Right atrium auricular region (tissue), 2 donors: ENCODE measurements around the gene MOXD1. TPM values are rescaled to one million over a fixed set of nuclear protein-coding genes. Genes with fewer than 3 reads are reported as not detected.

Experiments
- DNase-seq: peaks from one replicate; pipeline ENCODE4 v3.0.0-alpha.2; 2019; ENCODE audit warnings: low spot score
- H3K27ac ChIP-seq, 2 donors: fragments of 200-600 bp; sonication (generic); 1 replicate in 1 of 2; 2 replicates in 1 of 2; pipeline ENCODE4 v1.5.1; 2016 to 2019
- H3K27me3 ChIP-seq, 2 donors: fragments of 200-600 bp; sonication (generic); one replicate each; pipeline versions ENCODE4 v1.5.1 to v1.6.0; 2017 to 2019
- H3K36me3 ChIP-seq: fragments of 200-600 bp; sonication (generic); one replicate; pipeline ENCODE4 v1.5.1; 2016
- H3K4me1 ChIP-seq, 2 donors: fragments of 200-600 bp; sonication (generic); one replicate each; pipeline versions ENCODE4 v1.5.1 to v1.6.0; 2017 to 2019
- H3K4me3 ChIP-seq, 2 donors: fragments of 200-600 bp; sonication (generic); 1 replicate in 1 of 2; 2 replicates in 1 of 2; pipeline ENCODE4 v1.5.1; 2017 to 2019; ENCODE audit warnings: mild to moderate bottlenecking in 1 of 2, moderate library complexity in 1 of 2
- H3K9me3 ChIP-seq, 2 donors: fragments of 200-600 bp; sonication (generic); one replicate each; pipeline ENCODE4 v1.5.1; 2019
- total RNA-seq, 2 donors: library from RNA; depleted of rRNA; stranded (reverse); fragments of >200 nt; gene quantifications; one replicate each; pipeline ENCODE4 v1.1.0, GENCODE V29; 2016
- TF ChIP-seq, protein P1 (sequence below), 2 donors: fragments of 200-600 bp; sonication (generic); IDR thresholded peaks; one replicate each; pipeline ENCODE4 v1.5.1; 2019; ENCODE audit warnings: antibody characterized with exemption in 2 of 2

Gene MOXD1
- total RNA-seq, 2 donors from 2014 or later = 2.5 to 9.3 TPM

- TF ChIP-seq, protein P1, sequence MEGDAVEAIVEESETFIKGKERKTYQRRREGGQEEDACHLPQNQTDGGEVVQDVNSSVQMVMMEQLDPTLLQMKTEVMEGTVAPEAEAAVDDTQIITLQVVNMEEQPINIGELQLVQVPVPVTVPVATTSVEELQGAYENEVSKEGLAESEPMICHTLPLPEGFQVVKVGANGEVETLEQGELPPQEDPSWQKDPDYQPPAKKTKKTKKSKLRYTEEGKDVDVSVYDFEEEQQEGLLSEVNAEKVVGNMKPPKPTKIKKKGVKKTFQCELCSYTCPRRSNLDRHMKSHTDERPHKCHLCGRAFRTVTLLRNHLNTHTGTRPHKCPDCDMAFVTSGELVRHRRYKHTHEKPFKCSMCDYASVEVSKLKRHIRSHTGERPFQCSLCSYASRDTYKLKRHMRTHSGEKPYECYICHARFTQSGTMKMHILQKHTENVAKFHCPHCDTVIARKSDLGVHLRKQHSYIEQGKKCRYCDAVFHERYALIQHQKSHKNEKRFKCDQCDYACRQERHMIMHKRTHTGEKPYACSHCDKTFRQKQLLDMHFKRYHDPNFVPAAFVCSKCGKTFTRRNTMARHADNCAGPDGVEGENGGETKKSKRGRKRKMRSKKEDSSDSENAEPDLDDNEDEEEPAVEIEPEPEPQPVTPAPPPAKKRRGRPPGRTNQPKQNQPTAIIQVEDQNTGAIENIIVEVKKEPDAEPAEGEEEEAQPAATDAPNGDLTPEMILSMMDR (IDR thresholded peaks at IDR 0.05) = no peak
- no peaks in the 10 kb centered on the region for H3K9me3 ChIP-seq
- no peak overlapping the region for H3K27ac ChIP-seq
- H3K27me3 ChIP-seq = no peaks in the 10 kb centered on the region
- no peaks in the 10 kb centered on the region for H3K36me3 ChIP-seq
- H3K4me1 ChIP-seq = no peaks in the 10 kb centered on the region
- DNase-seq = no peak
- no peak overlapping the region for H3K4me3 ChIP-seq
Measured at GRCh38 chr6:132264021-132264500, 137.2 kb downstream of the MOXD1 start.

DNA sequence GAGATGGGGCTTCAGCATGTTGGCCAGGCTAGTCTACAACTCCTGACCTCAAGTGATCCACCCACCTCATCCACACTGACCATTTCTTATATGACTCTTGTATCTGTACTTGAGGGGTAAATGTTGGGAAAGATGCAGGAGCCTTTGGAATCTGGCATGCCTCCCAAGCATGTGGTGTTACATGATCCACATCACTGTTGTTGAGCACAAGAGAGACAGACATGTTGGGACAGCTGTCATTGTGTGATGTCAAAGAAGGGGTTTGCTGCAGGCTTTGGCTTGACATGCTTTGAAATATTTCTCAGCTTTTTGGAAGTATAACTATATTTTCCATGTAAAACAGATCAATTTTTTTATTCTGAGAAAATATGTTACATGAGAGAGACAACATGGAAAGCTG lies 139.9 kb downstream of the MOXD1 start:
- DNase-seq = no peak
- Histone ChIP-seq H3K4me1 (no peaks in the 10 kb centered on the region), H3K27me3 (no peaks in the 10 kb centered on the region), H3K9me3 (no peaks in the 10 kb centered on the region), H3K27ac (no peak overlapping the region), H3K36me3 (no peaks in the 10 kb centered on the region), H3K4me3 (no peak overlapping the region)
- TF ChIP-seq, protein P1 (IDR thresholded peaks at IDR 0.05) = no peak

DNA sequence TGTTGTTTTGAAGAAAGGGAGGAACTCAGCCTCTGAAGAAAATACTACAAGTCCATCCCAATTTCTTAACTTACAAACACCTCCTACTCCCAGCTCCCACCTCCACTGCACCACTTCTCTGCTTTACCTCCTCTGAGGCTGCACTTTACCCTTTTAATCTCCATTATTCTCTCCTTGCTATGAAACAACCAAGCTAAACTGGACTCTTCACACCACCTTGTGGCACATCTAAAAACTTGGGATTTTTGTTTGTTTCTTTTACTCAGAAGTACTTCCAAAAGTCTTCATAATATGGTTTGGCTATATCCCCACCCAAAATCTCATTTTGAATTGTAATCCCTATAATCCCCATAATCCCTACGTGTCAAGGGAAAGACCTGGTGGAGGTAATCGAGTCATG lies 142.2 kb downstream of the MOXD1 start:
- TF ChIP-seq, protein P1 (IDR thresholded peaks at IDR 0.05) = peak in 1 of 2 donors; percentile 41
- no peaks in the 10 kb centered on the region for H3K36me3 ChIP-seq
- H3K27ac ChIP-seq = no peak overlapping the region
- DNase-seq = no peak
- H3K4me1 ChIP-seq = no peaks in the 10 kb centered on the region
- H3K9me3 ChIP-seq = no peaks in the 10 kb centered on the region
- no peak overlapping the region for H3K4me3 ChIP-seq
- no peaks in the 10 kb centered on the region for H3K27me3 ChIP-seq

DNA sequence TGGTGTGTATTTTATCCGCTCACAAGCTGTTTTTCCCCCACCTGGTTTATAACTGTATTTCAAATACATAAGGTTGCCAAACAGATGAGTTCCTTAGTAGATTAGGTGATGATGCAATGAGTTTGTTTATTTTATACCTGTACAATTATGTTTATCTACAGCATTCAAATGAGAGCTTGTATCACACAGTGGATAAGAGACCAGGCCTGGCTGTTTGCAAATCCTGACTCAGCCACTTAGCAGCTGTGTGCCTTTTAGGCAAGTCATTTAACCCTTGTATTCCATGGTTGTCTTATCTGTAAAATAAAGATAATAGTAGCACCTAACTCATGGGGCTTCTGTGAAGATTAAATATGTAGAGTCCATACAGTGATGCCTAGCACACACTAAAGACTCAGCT lies 143.7 kb downstream of the MOXD1 start:
- no peaks in the 10 kb centered on the region for H3K4me1 ChIP-seq

GRCh38 chr6:132256457-132256856 lies 144.8 kb downstream of the MOXD1 start:
- no peak for DNase-seq
- no peak overlapping the region for H3K4me3 ChIP-seq
- no peaks in the 10 kb centered on the region for H3K27me3 ChIP-seq
- H3K4me1 ChIP-seq = no peaks in the 10 kb centered on the region
- TF ChIP-seq, protein P1 (IDR thresholded peaks at IDR 0.05) = no peak
- H3K27ac ChIP-seq = no peak overlapping the region
- H3K36me3 ChIP-seq = no peaks in the 10 kb centered on the region
- no peaks in the 10 kb centered on the region for H3K9me3 ChIP-seq

More for the DNA sequence above, 143.7 kb downstream of the MOXD1 start:
- Histone ChIP-seq H3K27me3 (no peaks in the 10 kb centered on the region), H3K36me3 (no peaks in the 10 kb centered on the region), H3K4me3 (no peak overlapping the region), H3K9me3 (no peaks in the 10 kb centered on the region), H3K27ac (no peak overlapping the region)
- no peak for DNase-seq
- TF ChIP-seq, protein P1 (IDR thresholded peaks at IDR 0.05) = no peak

DNA sequence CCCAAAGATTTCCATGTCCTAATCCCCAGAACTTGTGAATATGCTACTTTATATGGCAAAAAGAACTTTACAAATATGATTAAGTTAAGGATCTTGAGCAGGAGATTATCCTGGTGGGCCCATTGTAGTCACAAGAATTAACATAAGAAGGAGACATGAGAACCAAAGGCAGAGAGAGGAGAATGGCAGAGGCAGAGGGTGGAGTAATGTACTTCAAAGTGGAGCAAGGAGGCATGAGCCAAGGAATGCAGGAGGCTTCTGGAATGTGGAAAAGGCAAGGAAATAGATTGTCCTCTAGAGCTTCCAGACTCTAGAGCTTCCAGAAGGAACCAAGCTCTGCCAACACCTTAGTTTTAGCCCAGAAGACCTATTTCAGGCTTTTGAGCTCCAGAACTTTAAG lies 147.4 kb downstream of the MOXD1 start:
- Histone ChIP-seq H3K4me1 (no peaks in the 10 kb centered on the region), H3K27ac (no peak overlapping the region), H3K4me3 (no peak overlapping the region), H3K36me3 (no peaks in the 10 kb centered on the region), H3K9me3 (no peaks in the 10 kb centered on the region), H3K27me3 (no peaks in the 10 kb centered on the region)
- TF ChIP-seq, protein P1 (IDR thresholded peaks at IDR 0.05) = no peak
- DNase-seq = no peak
